Measurements from ENCODE around the gene PLPPR1. TPM values are rescaled to one million over a fixed set of nuclear protein-coding genes. Genes with fewer than 3 reads are reported as not detected.
"Not testable (repeated sequence)": the region's sequence is repeated elsewhere in the genome, so short reads cannot be mapped to it uniquely, and the experiment has no call there.

The PLPPR1 gene
- polyA plus RNA-seq, 3 donors, result not detected

DNA sequence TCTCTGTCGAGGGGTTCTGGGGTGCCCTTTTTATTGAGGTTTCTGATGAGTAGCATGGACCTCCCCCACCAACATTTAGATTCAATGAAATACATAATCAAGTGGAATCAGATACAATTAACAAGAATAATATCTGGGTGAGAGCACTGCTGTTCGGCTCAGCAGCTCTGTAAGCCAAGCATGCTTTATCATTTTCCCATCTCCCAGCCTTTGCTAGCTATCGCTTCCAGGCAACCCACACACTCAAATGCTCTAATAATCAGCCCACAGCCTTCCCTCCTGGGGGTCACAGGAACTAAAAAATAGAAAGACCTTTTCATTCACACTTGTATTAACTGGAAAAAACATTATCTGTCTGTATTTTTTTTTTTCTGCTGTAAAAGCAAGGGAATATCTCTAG is 8.9 kb downstream of the PLPPR1 start:
- Histone ChIP-seq H3K27ac (ENCODE audit: low read depth in 1 of 2, low read length in 2 of 2) (no peak overlapping the region), H4K20me1 (ENCODE audit: insufficient read depth, low read length) (no peaks in the 10 kb centered on the region), H3K4me2 (replicated peaks; ENCODE audit: extremely low read depth, low read length, poor library complexity, severe bottlenecking) (no peak overlapping the region), H3K4me3 (replicated peaks in 1 of 3; ENCODE audit: low read depth in 2 of 3, low read length in 3 of 3) (no peak overlapping the region), H3K36me3 (replicated peaks in 1 of 2; ENCODE audit: control insufficient read depth in 1 of 2, insufficient read depth in 2 of 2, low read length in 2 of 2) (no peaks in the 10 kb centered on the region), H3K9ac (ENCODE audit: insufficient read depth, low read length, poor library complexity, severe bottlenecking) (no peak overlapping the region), H3K9me3 (replicated peaks in 1 of 2; ENCODE audit: control insufficient read depth in 1 of 2, insufficient read depth in 1 of 2, low read length in 2 of 2) (no peaks in the 10 kb centered on the region), H3K79me2 (ENCODE audit: insufficient read depth, low read length) (no peaks in the 10 kb centered on the region), H3K27me3 (ENCODE audit: control insufficient read depth in 2 of 2, insufficient read depth in 2 of 2, low read length in 2 of 2) (no peaks in the 10 kb centered on the region), H3K4me1 (ENCODE audit: control insufficient read depth in 1 of 2, insufficient read depth in 2 of 2, low read length in 2 of 2) (no peaks in the 10 kb centered on the region), H2AFZ (ENCODE audit: insufficient read depth, low read depth, low read length, poor library complexity, severe bottlenecking) (no peak overlapping the region)
- TF ChIP-seq, protein P1, sequence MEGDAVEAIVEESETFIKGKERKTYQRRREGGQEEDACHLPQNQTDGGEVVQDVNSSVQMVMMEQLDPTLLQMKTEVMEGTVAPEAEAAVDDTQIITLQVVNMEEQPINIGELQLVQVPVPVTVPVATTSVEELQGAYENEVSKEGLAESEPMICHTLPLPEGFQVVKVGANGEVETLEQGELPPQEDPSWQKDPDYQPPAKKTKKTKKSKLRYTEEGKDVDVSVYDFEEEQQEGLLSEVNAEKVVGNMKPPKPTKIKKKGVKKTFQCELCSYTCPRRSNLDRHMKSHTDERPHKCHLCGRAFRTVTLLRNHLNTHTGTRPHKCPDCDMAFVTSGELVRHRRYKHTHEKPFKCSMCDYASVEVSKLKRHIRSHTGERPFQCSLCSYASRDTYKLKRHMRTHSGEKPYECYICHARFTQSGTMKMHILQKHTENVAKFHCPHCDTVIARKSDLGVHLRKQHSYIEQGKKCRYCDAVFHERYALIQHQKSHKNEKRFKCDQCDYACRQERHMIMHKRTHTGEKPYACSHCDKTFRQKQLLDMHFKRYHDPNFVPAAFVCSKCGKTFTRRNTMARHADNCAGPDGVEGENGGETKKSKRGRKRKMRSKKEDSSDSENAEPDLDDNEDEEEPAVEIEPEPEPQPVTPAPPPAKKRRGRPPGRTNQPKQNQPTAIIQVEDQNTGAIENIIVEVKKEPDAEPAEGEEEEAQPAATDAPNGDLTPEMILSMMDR (IDR thresholded peaks at IDR 0.05), result no peak
- H3K36me3 Mint-ChIP-seq, result no peaks in the 10 kb centered on the region
- no peaks in the 10 kb centered on the region for H3K4me1 Mint-ChIP-seq
- peaks cover 0 to 4% (median 0%) of the 10 kb centered on the region in 7 donors for H3K9me3 Mint-ChIP-seq
- H3K27ac Mint-ChIP-seq, result no peak overlapping the region
- no peak overlapping the region for H3K4me3 Mint-ChIP-seq
- H3K27me3 Mint-ChIP-seq (ENCODE audit: low read depth in 3 of 3), result peaks cover 0 to 5% (median 4%) of the 10 kb centered on the region in 3 donors
- no peak for DNase-seq
- WGBS (ENCODE audit: insufficient coverage), result 78% methylated on average over 1 of the region's 3 CpGs
- intact Hi-C loops (cut with micrococcal nuclease), result no loop called here

- Mint-ChIP-seq H3K4me1 (no peaks in the 10 kb centered on the region), H3K27me3 (ENCODE audit: low read depth in 3 of 3) (peaks cover 0 to 5% (median 0%) of the 10 kb centered on the region in 3 donors), H3K4me3 (no peak overlapping the region), H3K27ac (no peak overlapping the region), H3K9me3 (peaks cover 0 to 4% (median 0%) of the 10 kb centered on the region in 7 donors), H3K36me3 (no peaks in the 10 kb centered on the region)
- H3K4me1 ChIP-seq (ENCODE audit: control insufficient read depth in 1 of 2, insufficient read depth in 2 of 2, low read length in 2 of 2), result no peaks in the 10 kb centered on the region
- no peaks in the 10 kb centered on the region for H3K9me3 ChIP-seq (replicated peaks in 1 of 2; ENCODE audit: control insufficient read depth in 1 of 2, insufficient read depth in 1 of 2, low read length in 2 of 2)
- intact Hi-C loops (cut with micrococcal nuclease), result no loop called here
- WGBS (ENCODE audit: insufficient coverage), result 76% methylated on average over 3 of the region's 4 CpGs
- TF ChIP-seq, protein P1 (IDR thresholded peaks at IDR 0.05), result no peak
- no peaks in the 10 kb centered on the region for H3K27me3 ChIP-seq (ENCODE audit: control insufficient read depth in 2 of 2, insufficient read depth in 2 of 2, low read length in 2 of 2)
- H3K36me3 ChIP-seq (replicated peaks in 1 of 2; ENCODE audit: control insufficient read depth in 1 of 2, insufficient read depth in 2 of 2, low read length in 2 of 2), result no peaks in the 10 kb centered on the region
- H4K20me1 ChIP-seq (ENCODE audit: insufficient read depth, low read length), result no peaks in the 10 kb centered on the region
- no peak overlapping the region for H2AFZ ChIP-seq (ENCODE audit: insufficient read depth, low read depth, low read length, poor library complexity, severe bottlenecking)
- no peak overlapping the region for H3K9ac ChIP-seq (ENCODE audit: insufficient read depth, low read length, poor library complexity, severe bottlenecking)
- H3K27ac ChIP-seq (ENCODE audit: low read depth in 1 of 2, low read length in 2 of 2), result no peak overlapping the region
- no peaks in the 10 kb centered on the region for H3K79me2 ChIP-seq (ENCODE audit: insufficient read depth, low read length)
- H3K4me2 ChIP-seq (replicated peaks; ENCODE audit: extremely low read depth, low read length, poor library complexity, severe bottlenecking), result no peak overlapping the region
- no peak overlapping the region for H3K4me3 ChIP-seq (replicated peaks in 1 of 3; ENCODE audit: low read depth in 2 of 3, low read length in 3 of 3)
- DNase-seq, result no peak
Observed at GRCh38 chr9:101038488-101038887, 10.0 kb downstream of the PLPPR1 start.

DNA sequence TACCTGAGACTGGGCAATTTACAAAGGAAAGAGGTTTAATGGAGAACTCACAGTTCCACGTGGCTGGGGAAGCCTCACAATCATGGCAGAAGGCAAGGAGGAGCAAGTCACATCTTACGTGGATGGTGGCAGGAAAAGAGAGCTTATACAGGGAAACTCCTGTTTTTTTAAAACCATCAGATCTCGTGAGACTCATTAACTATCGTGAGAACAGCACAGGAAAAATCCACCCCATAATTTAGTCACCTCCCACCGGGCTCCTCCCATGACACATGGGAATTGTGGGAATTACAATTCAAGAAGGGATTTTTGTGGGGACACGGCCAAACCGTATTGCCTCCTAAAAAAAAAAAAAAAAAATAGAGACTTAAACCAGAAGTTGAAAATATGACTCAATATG is 11.1 kb downstream of the PLPPR1 start:
- H3K27me3 Mint-ChIP-seq (ENCODE audit: low read depth in 3 of 3); H3K4me2 ChIP-seq (replicated peaks; ENCODE audit: extremely low read depth, low read length, poor library complexity, severe bottlenecking); H3K4me3 Mint-ChIP-seq; H3K4me1 ChIP-seq (ENCODE audit: control insufficient read depth in 1 of 2, insufficient read depth in 2 of 2, low read length in 2 of 2); H3K27ac ChIP-seq (ENCODE audit: low read depth in 1 of 2, low read length in 2 of 2); H3K4me1 Mint-ChIP-seq; H3K36me3 Mint-ChIP-seq; intact Hi-C loops (cut with micrococcal nuclease); H3K9me3 Mint-ChIP-seq; H3K27me3 ChIP-seq (ENCODE audit: control insufficient read depth in 2 of 2, insufficient read depth in 2 of 2, low read length in 2 of 2); H3K27ac Mint-ChIP-seq; H3K9me3 ChIP-seq (replicated peaks in 1 of 2; ENCODE audit: control insufficient read depth in 1 of 2, insufficient read depth in 1 of 2, low read length in 2 of 2); H3K9ac ChIP-seq (ENCODE audit: insufficient read depth, low read length, poor library complexity, severe bottlenecking); DNase-seq; H2AFZ ChIP-seq (ENCODE audit: insufficient read depth, low read depth, low read length, poor library complexity, severe bottlenecking); H3K4me3 ChIP-seq (replicated peaks in 1 of 3; ENCODE audit: low read depth in 2 of 3, low read length in 3 of 3); H3K36me3 ChIP-seq (replicated peaks in 1 of 2; ENCODE audit: control insufficient read depth in 1 of 2, insufficient read depth in 2 of 2, low read length in 2 of 2); H4K20me1 ChIP-seq (ENCODE audit: insufficient read depth, low read length); H3K79me2 ChIP-seq (ENCODE audit: insufficient read depth, low read length): not testable (repeated sequence)
- no CpG with 5 or more reads among the region's 7 CpGs for WGBS (ENCODE audit: insufficient coverage)

All from CD14-positive monocyte (primary cell).